Measurements from ENCODE around the gene RXRG.

DNA sequence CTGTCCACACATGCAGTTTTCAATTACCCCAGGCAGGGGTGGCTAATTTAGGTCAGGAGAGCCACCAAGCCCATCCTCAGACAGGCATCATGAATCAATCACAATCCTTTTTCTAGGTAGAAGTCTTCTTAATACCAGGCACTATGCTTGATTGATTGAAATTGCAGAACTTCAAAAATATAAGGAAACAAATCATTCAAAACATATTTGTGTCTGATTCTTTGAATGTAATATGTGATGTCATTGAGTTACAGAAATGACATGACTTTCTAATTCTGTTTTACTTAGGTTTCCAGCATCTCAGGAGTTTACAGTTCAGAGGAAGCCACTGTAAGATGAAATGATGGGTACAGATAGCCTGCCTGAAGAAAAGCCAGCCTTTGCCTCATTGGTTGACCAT is 26.7 kb downstream of the RXRG start:
- TF ChIP-seq, protein P1, sequence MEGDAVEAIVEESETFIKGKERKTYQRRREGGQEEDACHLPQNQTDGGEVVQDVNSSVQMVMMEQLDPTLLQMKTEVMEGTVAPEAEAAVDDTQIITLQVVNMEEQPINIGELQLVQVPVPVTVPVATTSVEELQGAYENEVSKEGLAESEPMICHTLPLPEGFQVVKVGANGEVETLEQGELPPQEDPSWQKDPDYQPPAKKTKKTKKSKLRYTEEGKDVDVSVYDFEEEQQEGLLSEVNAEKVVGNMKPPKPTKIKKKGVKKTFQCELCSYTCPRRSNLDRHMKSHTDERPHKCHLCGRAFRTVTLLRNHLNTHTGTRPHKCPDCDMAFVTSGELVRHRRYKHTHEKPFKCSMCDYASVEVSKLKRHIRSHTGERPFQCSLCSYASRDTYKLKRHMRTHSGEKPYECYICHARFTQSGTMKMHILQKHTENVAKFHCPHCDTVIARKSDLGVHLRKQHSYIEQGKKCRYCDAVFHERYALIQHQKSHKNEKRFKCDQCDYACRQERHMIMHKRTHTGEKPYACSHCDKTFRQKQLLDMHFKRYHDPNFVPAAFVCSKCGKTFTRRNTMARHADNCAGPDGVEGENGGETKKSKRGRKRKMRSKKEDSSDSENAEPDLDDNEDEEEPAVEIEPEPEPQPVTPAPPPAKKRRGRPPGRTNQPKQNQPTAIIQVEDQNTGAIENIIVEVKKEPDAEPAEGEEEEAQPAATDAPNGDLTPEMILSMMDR (IDR thresholded peaks at IDR 0.05) = no peak
- no peak for TF ChIP-seq POLR2A (IDR thresholded peaks at IDR 0.05)

Measured in thyroid gland (tissue), 4 donors.